A549 treated with GW870086 at 1 μM for 4 hours (cell line): ENCODE data around the gene FRZB. TPM values are rescaled to one million over a fixed set of nuclear protein-coding genes. Genes with fewer than 3 reads are reported as not detected.

Experiments used
- total RNA-seq: library from RNA; stranded (reverse); fragments of 200-300 nt; extraction: Qiagen RNA extraction; gene quantifications from 5 replicates; pipeline ENCODE4 v1.2.3, GENCODE V29; 2022; ENCODE audit warnings: low read depth

FRZB gene, protein sequence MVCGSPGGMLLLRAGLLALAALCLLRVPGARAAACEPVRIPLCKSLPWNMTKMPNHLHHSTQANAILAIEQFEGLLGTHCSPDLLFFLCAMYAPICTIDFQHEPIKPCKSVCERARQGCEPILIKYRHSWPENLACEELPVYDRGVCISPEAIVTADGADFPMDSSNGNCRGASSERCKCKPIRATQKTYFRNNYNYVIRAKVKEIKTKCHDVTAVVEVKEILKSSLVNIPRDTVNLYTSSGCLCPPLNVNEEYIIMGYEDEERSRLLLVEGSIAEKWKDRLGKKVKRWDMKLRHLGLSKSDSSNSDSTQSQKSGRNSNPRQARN
- total RNA-seq, result 0.07 TPM in 3 of 5 replicates, not detected in the others

GRCh38 chr2:182866461-182867406, at the start of gene FRZB:
Gene FRZB (minus strand): TSS chr2:182866637. CDS start chr2:182866552, 85 bp downstream.

Other genes starting within 250 kb of the FRZB start
- gene DNAJC10, start 150.4 kb downstream of the FRZB start, total RNA-seq, result 55.2 to 77.8 TPM (median 70.5 TPM) in 5 replicates
- 84.4 to 115 TPM (median 105 TPM) in 5 replicates for gene NCKAP1, start 171.8 kb upstream of the FRZB start, total RNA-seq
- gene DUSP19, start 212.1 kb upstream of the FRZB start, total RNA-seq, result 0.37 to 0.79 TPM (median 0.68 TPM) in 5 replicates